Tibial nerve (tissue), 4 donors: ENCODE measurements around the gene PLG.

ENCODE experiments used
- CTCF ChIP-seq, 5 experiments: fragments of 200-600 bp in 3 of 5; fragments of 450-650 bp in 2 of 5; sonication (generic) in 3 of 5; IDR thresholded peaks; one replicate each; pipeline ENCODE4 v1.5.1; 2016 to 2019; ENCODE audit warnings: antibody characterized with exemption in 5 of 5, mild to moderate bottlenecking in 3 of 5, moderate library complexity in 2 of 5
- EP300 ChIP-seq, 2 donors: sonication (generic); formaldehyde crosslinking; IDR thresholded peaks; one replicate each; pipeline ENCODE4 v1.6.1; 2017; ENCODE audit warnings: antibody characterized with exemption in 2 of 2, mild to moderate bottlenecking in 1 of 2
- POLR2A ChIP-seq, 2 donors: fragments of 450-650 bp; IDR thresholded peaks; one replicate each; pipeline ENCODE4 v1.6.1; 2017; ENCODE audit warnings: antibody characterized with exemption in 2 of 2, mild to moderate bottlenecking in 2 of 2, moderate library complexity in 2 of 2

DNA sequence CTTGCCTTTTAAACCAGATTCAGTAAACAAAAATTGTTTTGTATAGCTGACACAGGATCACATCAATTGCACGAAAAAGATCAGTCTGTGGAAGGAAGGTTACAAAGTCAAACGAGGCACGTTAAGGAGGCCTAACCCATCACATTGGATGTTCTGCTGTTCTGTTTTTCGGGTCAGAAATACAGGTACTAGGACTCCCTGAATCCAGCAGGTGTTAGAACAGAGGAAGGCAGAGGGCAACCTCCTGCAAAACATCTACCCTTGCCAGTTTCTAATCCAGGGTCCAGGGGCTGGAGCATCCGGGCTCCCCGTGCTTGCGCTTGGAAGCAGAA lies 64.6 kb downstream of the PLG start:
- TF ChIP-seq CTCF (IDR thresholded peaks at IDR 0.05) (no peak), EP300 (IDR thresholded peaks at IDR 0.05) (no peak), POLR2A (IDR thresholded peaks at IDR 0.05) (no peak)
